GM18526 (cell line): ENCODE measurements around the gene LYST.

Experiments used
- POLR2A ChIP-seq: IDR thresholded peaks from 3 replicates; pipeline ENCODE4 v1.6.1; 2011; ENCODE audit not compliant: insufficient read length; ENCODE audit errors: extremely low read depth

LYST gene

DNA sequence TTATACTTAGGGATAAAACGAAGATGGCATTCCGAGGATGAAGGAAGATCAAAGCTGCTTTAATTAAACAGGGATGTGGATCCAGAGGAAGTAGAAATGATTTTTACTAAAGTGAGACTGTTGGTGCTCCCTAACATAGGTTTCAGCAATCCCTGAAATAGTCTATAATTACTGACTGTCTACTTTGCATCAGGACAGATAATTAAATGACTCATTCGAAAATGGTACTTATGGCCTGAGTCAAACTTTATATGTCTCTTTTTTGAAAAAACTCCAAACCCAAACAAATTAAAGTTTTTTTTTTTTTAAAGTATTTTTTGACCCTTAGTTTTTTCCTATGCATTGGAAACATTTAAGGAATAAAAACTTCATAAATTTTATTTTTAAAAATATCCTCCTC is 90.3 kb downstream of the LYST start:
- TF ChIP-seq POLR2A, result no peak

DNA sequence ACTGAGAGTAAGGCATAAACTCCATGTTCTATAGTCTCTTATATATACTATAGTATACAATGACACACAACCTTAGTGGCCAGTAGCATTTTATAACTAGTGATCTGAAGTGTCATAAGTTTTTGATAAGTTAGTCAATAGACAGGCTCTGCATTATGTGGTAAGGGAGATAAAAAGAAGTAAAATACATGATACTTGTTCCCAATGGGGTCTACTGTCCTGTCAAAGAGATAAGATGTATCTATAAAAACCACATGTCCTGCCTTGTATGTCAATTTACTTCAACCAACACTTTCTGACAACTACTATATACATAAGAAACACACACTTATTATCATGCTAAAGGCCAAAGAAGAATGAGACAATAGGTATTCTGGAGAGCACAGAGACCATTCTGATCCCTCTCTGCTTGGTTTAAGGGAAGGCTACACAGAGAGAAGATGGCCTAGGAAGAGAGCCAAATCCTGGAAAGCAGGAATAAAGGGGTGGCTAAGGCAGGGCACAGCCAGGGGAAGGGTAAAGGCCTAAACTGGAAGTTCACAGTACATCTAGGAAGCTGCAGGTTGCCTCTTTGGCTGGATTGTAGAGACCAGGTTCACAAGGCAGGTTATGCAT is 91.4 kb downstream of the LYST start:
- TF ChIP-seq POLR2A, result no peak

DNA sequence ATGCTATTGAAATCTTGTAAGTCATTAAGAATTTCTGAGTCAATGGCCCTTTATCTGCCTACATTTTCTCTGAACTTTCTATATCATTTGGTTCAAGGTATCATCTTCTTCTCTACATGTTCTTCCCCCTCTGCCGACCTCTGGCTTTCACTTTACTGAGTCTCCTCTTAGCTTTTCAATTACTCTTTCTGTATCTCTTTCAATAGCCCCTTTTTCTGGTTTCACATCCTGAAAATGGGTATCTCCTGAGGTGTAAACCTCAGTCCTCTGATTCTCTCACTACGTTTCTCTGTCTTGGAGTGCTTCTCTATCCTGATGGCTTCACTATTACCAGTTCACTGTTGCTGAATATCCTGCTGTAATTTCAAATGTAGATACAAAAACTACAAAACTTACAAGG is 98.9 kb downstream of the LYST start:
- TF ChIP-seq POLR2A, result no peak

DNA sequence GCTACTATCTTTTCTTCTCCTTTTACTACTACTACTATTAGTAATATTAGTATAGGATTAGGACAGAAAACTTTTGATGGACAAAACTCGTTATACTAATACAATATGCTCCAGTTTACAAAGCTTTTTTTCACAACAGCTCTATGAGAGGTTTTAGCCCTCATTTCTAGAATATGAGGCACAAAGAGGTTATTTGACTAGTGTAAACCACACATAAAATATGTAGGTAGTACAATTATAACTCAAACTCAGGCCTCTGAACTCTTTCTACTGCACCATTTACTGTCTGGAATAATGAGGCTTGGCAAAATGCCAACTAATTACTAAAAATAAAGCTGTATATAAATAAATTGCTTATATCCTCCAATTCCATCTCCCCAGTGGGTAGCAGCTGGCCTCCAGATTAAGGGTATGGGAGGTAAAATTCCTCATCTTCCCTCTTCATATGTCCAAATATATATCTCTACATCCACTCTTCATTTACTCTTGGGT is 99.9 kb downstream of the LYST start:
- no peak for TF ChIP-seq POLR2A

DNA sequence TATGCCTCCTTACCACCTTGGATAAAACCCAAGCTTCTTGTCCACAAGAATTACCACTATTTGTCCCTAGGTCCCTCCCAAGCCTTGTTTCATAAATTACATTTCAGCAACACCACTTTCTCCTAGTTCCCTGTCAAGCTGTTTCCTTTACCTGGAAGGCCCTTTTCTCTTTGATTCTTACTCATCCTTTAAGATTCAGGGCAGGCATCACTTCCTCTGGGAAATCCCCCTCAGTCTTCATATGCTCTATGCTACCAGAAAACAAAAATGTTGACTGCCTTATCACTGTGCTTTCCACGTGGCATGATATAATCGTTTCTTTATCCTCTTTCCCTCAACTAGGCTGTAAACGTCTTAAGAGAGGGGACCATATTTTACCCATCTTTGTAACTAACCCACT is 102.7 kb downstream of the LYST start:
- no peak for TF ChIP-seq POLR2A

DNA sequence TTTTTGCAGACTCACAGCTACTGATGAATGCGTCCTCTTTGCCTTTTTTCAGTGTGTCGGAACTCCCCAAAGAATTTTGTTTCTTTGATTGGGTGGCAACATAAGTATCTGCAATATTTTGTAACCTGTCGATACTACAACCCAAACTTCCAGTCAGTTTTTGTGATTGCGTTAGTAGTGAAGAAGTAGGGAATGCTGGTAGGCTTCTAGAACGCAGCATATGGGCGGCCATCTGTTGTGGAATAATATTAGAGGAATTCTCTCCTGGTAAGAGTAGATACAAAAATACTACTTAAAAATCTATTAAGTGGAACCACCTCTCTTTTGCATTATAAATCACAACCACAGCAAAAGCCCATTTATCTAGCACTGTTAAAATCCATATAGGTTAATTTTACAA is 107.4 kb downstream of the LYST start:
- no peak for TF ChIP-seq POLR2A

DNA sequence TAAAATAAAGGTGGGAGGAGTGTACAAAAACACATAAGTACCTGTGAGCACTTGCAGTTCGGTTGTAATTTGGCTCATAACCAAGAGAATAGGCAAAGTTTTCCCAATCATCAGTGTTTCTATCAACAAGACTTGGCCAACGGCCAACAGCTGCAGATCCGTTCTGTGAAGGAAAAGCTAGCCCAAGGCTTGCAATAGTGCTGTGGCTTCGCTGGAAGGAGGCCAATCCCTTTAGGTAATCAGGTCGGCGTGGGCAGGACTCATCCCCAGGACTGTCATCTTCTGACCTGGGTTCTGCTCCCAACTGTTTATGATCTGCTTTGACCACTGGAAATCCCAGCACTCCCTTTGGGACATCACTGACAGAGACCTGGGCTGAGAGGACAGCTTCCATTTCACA is 107.8 kb downstream of the LYST start:
- TF ChIP-seq POLR2A, result no peak

DNA sequence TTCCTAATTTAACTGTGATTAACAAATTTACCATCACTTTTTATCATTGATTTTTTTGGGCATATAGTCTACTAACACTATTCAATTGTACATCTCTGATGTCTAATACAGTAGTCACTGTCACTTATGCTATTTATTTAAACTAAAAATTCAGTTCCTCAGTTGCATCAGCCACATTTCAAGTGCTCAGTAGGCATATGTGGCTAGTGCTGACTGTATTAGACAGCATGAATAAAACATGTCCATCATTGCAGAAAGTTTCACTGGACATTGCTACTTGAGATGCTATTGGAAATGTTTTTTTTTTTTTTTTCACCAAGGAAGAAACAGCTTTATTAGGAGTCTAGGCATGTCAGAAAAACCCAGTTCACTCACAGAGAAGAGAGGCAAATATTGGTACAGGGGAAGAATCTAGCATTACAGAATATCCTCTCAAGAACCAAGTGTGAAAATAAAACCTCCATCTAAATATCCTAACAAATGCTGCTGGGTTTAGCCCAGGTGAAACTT is 109.1 kb downstream of the LYST start:
- TF ChIP-seq POLR2A, result no peak

DNA sequence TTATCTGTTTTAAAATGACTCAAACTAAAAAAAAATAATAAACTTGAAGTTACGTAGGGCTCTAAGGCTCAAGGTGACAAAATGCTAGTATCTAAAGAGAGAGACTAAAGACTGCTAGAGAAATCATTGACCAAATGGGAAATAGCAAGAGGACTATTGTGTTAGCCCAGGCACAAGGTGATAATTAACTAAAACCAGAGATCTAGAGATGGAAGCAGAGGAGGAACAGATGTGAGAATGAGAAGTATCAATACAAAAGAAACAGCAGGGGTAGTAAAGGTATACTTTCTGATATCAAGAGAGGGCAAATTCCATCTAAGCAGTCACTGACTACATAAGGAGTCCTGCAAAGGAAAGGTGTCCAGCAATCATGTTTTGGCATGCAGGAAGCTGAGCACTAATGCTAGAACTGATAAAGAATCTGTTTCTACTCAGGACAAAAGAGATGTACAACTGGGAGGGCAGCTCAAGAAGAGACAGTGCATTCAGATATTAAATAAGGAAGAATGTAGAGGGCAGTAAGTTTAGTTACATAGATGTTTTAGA is 116.9 kb downstream of the LYST start:
- TF ChIP-seq POLR2A, result no peak

DNA sequence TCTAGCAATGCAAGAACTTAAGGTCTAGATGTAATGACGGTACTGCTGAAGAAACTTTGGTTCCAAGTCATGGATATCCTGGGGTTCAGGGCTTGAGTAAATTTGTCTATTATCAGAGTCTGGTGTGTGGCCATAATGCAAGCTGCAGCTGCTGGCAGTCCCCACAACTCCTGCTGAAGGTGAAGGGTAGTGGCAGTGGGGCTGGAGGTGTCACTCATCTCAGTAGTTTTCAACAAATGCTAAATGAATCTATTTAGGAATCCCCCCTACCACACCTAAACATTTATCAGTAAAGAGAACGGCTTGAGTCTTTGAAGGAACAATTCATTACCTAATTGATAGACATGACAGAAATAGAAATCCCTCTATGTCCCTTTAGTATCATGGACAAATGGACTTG is 118.0 kb downstream of the LYST start:
- no peak for TF ChIP-seq POLR2A

DNA sequence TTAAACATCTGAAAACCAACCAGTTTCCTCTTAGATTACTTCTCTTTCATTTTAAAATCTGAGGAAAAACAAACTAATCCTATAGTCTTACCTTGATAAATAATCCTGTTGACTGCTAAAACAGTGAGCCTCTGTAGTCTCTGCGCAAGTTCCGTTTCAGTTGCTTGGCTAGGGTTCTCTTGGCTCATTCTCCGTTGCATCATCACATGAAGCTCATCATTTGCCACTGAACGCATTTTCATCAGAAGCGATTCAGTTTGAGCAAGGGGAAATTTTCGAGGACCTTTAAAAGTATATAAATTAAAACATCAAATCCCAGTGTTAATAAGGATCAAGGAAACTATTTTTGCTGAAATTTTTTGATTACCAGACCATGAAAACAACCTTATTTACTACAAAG is 120.5 kb downstream of the LYST start:
- no peak for TF ChIP-seq POLR2A

DNA sequence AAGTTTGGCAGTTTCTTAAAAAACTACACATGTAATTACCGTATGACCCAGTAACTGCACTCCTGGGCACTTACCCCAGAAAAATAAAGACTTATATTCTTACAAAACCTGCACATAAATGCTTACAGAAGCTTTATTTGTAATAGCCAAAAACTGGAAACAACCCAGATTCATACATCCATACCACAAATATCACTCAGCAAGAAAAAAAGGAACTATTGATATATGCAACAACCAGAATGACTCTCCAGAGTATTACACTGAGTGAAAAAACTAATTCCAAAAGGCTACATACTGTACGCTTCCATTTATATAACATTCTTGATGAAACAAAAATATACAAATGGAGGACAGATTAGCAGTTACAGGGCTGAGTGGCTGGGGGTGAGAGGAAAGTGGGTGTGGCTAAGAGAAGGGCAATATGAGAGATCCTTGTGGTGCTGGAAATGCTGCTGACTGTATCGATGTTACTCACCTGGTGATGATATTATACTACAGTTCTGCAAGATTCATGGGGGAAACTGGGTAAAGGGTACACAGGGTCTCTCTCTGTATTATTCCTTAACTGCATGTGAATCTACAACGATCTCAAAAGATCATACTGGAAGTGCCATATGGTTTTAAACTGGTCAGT is 121.1 kb downstream of the LYST start:
- no peak for TF ChIP-seq POLR2A

DNA sequence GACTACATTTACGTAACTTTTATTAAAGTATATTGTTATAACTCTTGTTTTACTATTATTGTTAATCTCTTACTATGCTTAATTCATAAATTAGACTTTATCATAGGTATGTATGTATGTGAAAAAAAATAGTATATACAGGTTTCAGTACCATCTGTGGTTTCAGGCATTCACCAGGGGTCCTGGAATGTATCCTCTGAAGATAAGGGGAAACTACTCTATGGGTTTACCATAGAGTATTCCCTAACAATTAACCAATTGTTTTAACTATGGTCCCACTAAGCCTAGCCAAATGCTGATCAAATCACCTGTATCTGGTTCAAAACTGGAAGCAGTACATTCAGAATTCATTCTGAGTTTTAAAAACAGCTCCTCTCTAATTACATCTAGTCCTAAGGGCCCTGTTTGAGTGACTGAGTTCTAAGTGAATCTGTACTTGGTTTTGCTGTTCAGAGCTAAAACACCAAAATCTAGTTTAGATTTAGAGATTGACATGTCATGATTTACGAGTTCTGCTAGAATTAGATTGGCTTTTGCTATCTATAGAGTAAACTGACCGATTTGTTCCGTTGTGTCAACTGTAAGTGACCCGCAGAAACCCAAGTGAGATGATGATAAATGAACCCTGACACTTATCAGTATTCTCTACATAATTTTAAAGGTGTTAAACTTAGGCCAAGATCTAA is 123.6 kb downstream of the LYST start:
- TF ChIP-seq POLR2A, result no peak

DNA sequence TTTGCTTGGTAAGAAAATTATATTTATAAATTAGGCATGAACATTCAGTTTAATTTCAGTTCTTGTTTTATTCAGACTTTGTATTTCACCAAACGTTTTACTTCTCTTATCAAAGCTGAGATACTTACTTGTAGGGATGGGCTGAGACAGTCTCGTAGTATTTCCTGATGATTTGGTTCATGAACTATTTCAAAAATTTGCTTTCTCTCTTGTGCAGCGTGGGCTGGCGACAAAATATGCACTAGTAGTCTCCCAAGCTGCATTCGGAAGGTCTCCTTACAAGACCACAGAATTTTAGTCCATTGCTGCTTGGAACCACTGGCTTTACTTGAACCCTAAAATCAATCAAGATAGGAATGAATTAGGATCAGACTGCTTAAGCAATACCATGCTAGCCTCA is 125.4 kb downstream of the LYST start:
- TF ChIP-seq POLR2A, result no peak

DNA sequence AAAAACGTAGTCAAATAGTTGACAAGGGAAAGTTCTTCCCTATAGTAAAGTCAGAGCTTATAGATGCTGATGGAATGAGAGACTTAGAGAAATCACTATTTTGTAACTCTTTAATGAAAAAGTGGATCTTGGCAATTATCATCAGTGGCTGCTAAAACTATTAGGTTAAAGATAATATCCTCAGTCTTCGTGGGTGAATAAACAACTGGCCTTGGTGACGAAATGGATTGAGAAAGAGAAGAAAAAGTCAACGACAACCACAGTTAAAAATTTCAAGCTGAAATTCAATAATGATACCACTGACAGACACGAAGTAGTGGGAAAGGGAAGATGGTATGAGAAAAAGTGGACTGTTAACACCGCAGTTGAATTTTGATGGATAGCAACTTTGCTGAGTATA is 127.1 kb downstream of the LYST start:
- no peak for TF ChIP-seq POLR2A

DNA sequence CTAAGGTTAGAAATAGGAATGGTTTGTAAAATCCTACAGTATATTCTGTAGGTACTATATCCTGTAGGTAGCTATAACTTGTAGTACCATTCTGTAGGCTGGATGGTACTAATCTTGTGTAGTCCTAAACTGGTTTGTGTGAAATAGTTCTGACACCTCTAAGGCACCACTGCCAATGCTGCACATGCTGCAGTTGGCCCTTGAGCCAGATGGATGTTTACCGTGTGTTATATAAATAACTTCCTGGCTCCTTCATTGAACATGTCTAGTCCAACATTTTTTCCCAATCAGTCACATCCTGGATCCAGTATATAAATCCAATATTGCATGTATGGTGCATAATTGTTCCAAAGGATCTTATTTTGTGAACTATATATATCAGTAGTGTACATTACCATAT is 127.6 kb downstream of the LYST start:
- no peak for TF ChIP-seq POLR2A
